GM19099 (cell line): ENCODE results near the gene FBN3.

ENCODE experiments used
- POLR2A ChIP-seq: IDR thresholded peaks from 3 replicates; pipeline ENCODE4 v1.6.1; 2011; ENCODE audit warnings: low read depth; ENCODE audit not compliant: insufficient read length; ENCODE audit errors: extremely low read depth

Gene FBN3

DNA sequence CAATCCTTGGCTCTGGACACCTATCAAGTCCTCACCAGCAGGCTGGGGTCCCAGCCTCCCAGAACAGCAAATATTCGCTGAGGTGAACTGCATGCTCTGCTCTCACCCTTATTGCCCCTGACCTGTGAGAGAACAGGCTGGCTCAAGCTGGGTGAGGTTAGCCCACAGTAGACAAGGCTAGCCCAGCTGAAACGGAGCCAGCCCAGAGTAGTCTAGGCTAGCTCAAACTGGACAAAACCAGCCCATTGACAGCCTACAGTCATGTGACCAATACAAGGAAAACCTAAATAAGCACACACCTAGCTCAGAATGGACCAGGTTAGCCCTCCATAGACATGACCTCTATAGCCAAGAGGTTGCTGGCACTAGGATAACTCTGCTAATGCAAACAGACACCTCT, 58.4 kb downstream of the FBN3 start:
- TF ChIP-seq POLR2A, result no peak

DNA sequence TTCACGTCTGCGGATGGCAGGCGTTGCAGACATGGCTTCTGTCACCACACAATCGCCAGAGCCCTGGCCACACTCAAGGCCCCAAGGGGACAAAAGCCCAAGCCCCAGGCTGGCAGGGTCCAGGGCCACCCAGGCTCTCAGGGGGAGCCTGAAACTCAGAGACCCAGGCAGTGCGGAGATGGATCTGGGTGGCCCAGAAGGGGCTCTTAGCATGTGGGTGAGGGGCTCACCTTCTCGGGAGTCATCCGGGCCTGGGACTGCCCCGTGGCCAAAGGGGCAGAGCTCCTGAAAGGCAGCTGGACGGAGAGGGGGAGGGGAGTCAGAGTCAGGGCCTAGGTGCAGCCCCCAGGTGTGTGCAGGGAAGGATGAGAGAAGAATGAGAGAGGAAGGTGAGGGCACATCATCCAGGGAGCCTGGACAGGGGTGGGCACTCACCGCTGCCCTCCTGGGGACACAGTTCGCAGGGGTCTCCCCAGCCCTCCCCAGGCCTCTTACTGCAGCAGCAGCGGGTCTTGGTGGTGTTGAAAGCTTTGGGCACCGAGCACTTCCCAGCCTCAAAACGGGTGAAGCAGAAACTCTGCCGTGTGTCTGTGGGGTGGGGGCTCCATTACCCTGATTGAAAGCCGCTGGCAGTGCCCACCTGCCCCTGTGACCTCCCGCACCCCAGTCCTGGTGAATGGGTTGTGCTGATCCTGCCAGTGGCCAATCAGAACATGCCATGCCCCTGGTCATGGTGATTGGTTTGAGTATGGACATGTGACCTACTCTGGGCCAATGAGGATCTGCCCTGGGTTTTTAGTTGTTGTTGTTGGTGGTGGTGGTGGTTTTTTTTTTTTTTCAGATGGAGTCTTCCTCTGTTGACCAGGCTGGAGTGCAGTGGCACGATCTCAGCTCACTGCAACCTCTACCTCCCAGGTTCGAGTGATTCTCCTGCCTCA, 59.5 kb downstream of the FBN3 start:
- TF ChIP-seq POLR2A, result no peak

DNA sequence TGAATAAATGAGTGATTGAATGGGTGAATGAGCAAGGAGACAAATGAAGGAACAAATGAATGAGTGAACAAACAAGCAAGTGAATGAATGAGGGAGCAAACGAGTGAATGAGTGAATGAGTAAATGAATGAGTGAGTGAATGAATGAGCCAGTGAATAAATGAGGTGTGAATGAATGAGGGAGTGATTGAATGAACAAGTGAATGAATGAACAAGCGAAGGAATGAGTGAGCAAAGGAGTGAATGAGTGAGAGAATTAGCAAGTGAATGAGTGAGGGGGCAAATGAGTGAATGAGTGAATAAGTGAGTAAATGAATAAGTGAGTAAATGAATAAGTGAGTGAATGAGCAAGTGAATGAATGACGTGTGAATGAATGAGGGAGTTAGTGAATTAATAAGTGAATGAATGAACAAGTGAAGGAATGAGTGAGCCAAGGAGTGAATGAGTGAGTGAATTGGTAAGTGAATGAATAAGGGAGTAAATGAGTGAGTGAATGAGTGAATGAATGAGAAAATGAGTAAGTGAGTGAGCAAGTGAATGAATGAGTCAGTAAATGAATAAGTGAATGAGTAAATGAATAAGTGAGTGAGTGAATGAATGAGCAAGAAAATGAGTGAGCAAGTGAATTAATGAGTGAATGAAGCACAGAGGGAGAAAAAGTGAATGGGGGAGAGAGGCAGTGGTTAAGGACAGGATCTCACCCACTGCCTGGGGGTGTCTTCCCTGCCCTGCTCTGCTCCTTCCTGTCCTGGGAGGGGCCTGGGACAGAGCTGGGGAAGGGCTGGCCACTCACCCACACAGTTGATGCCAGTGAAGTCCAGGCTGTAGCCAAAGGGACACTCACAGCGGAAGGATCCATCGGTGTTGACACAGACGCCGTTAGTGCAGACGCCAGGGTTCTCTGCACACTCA, 60.4 kb downstream of the FBN3 start:
- TF ChIP-seq POLR2A, result no peak

- no peak for TF ChIP-seq POLR2A
These were observed 61.5 kb downstream of the FBN3 start for GRCh38 chr19:8087876-8088275.

DNA sequence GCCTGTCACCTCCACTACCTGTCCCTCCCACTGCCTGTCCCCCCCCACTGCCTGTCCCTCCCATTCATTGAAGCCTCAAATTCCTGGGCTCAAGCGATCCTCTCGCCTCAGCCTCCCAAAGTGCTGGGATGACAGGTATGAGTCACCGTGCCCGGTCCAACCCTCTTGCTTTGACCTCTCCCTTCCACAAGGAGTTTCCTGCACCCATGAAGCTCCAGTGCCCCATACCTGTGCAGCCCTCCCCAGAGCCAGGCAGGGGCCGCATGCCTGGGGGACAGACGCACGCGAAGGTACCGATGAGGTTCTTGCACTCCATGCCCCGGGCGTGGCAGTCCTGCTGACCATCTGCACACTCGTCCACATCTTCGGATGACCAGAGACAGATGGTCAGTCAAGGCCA, 62.5 kb downstream of the FBN3 start:
- no peak for TF ChIP-seq POLR2A

DNA sequence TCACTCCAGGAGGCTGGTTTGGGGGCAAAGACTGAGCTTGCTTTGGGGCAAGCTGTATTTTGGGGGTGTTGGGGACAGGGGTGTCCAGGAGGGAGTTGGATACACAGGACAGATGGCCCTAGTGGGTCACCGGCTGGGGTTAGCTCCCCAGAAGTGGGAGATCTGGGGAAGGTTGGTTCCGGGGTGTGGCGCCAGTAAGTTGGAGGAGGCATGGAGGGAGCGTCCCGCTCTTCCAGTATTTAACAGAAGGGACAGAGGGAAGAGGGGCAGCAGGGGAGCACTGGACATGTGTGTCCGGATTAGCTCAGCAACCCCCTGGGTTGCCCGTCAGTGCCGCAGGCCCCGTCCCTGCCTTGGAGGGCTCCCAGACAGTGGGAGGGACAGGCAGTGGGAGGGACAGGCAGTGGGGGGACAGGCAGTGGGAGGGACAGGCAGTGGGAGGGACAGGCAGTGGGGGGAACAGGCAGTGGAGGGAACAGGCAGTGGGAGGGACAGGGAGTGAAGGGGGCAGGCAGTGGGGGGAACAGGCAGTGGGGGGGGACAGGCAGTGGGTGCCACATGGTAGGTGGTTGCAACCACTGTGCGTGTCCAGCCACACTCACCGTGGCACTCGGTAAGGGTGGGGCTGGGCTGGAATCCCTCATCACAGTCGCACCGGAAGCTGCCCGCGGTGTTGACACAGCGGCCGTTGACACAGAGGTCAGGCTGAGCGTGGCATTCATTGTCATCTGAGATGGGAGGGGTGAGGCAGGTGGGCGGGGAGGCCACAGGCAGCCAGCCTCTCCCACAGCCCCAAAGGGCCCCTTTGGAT, 63.6 kb downstream of the FBN3 start:
- TF ChIP-seq POLR2A, result no peak

DNA sequence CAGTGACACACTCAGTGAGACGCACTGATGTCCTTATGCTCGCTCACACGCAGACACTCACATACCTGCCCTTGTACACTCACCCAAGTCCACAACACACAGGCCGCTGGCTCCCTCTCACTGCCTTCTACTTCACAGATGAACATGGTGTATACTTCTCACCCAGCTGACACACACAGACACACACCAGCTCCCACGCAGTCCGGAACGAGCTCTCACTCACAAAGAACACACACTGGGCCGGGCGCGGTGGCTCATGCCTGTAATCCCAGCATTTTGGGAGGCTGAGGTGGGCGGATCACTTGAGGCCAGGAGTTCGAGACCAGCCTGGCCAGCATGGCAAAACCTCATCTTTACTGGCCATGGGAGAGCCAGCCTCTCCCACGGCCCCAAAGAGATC, 65.2 kb downstream of the FBN3 start:
- TF ChIP-seq POLR2A, result no peak

DNA sequence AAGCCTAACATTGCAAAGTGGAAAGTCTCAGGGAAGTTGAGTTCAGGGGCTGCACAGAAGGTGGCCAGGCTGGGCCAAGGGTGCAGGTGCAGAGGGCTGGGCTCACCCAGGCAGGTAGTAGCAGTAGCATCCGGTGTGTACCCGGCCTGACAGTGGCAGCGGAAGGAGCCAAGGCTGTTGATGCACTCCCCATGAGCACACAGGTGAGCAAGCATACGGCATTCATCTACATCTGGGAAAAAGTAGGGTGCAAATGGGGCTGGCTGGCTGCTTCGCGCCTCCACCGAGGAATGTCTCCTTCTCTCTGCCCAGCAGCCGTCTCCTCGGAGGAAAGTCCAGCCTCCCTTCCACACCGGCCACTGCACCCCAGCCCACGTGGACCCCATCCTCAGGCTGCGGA, 66.3 kb downstream of the FBN3 start:
- no peak for TF ChIP-seq POLR2A

DNA sequence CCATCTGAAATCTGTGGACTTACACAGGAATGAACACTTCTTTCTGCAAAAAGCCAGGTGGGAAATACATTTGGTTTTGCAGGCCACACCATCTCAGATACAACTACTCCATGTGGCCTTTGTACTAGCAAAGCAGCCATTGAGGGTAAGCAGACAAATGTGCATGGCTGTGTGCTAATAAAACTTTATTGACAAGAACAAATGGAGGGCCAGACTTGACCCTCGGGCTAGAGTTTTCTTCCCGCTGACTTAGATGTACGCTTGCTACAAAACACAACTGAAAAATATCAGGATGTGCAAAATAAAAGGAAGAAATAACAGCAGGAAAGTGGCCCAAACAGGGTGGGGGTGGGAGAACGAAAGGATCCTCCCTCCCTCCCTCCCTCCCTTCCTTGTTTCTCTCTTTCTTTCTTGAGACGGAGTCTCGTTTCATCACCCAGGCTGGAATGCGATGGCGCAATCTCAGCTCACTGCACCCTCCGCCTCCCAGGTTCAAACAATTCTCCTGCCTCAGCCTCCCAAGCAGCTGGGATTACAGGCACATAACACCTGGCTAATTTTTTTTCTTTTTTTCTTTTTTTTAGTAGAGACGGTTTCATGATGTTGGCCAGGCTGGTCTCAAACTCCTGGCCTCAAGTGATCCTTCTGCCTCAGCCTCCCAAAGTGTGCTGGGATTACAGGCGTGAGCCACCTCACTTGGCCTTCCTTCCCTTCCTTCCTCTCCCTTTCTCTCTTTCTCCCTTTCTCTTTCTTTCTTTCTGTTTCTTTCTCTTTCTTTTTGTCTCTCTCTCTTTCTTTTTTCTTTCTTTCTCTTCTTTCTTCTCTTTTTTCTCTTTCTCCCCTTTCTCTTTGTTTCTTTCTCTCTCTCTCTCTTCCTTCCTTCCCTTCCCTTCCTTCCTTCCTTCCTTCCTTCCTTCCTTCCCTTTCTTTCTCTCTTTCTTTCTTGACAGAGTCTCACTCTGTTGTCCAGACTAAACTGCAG, 67.5 kb downstream of the FBN3 start:
- TF ChIP-seq POLR2A, result no peak

DNA sequence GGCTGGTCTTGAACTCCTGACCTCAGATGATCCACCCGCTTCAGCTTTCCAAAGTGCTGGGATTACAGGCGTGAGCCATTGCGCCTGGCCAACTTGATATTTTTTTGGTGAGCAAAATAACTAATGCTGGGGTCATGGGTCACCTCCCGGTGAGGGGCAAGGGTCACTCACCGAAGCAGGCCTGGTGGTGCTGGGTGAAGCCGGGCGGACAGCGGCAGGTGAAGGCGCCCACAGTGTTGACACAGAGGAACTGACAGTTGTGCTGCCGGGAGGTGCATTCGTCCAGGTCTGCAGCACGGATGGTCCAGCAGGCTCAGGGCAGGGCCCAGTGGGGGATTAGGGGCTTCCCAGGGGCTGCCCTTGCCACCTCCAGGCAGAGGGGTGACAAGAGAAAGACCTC, 68.6 kb downstream of the FBN3 start:
- no peak for TF ChIP-seq POLR2A

GRCh38 chr19:8079988-8080387, 69.4 kb downstream of the FBN3 start:
- no peak for TF ChIP-seq POLR2A

DNA sequence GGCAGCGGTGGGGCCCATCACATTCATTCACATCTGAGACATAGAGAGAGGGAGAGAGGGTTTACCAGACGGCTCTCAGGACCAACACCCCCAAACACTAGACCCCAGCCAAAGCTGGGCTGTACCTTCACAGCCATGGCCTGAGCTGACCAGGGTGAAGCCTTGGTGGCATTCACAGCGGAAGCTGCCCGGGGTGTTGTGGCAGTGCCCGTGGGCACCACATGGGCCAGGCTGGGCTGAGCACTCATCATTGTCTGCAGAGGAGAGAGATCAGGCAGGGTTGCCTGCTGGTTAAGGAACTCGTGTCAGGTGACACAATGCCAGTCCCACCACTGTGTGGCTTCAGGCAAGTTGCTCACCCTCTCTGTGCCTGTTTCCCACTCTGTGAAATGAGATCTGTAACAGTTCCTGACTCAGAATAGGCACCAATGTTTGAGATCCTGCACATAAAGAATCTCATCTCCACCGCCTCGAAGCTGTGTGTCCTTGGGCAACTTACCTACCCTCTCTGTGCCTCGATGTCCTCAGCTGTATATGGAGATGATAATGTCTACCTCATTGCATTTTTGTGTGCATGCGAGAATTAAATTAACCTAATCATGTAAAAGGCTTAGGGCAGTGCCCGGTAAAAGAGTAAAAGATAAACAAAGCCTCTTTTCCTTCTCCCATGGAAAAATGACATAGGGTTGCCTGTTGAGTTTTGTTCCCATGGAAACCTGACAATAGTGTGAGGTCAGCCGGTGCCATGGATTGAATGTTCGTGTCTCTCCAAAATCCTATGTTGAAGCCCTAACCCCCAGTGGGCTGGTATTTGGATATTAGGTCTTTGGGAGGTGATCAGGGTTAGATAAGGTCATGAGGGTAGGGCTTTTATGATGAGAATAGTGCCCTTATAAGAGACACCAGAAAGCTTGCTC, 74.0 kb downstream of the FBN3 start:
- no peak for TF ChIP-seq POLR2A

GRCh38 chr19:8074501-8074900, 74.9 kb downstream of the FBN3 start:
- no peak for TF ChIP-seq POLR2A

- no peak for TF ChIP-seq POLR2A
These were observed 77.5 kb downstream of the FBN3 start for GRCh38 chr19:8071912-8072311.
